EH (cell line): ENCODE measurements around the gene HDAC4.

Experiments
- DNase-seq: peaks from one replicate; pipeline ENCODE4 v3.0.0-alpha.2; 2015; ENCODE audit warnings: low read depth

HDAC4 gene

GRCh38 chr2:239267288-239267951 lies 133.4 kb downstream of the HDAC4 start:
- DNase-seq, result peak; percentile 91

- DNase-seq, result no peak
Observed at GRCh38 chr2:239266779-239267287, 134.0 kb downstream of the HDAC4 start.

GRCh38 chr2:239266434-239266766 lies 134.4 kb downstream of the HDAC4 start:
- DNase-seq, result no peak

- no peak for DNase-seq
Observed at GRCh38 chr2:239265681-239266433, 135.0 kb downstream of the HDAC4 start.

- DNase-seq, result peak; percentile 88
Observed at GRCh38 chr2:239264838-239265651, 135.8 kb downstream of the HDAC4 start.

- peak; percentile 58 for DNase-seq
Observed at GRCh38 chr2:239264492-239264837, 136.4 kb downstream of the HDAC4 start.

- no peak for DNase-seq
Observed at GRCh38 chr2:239263669-239264491, 136.9 kb downstream of the HDAC4 start.

- DNase-seq, result no peak
Observed at GRCh38 chr2:239263231-239263630, 137.6 kb downstream of the HDAC4 start.

- no peak for DNase-seq
Observed at GRCh38 chr2:239262484-239263230, 138.2 kb downstream of the HDAC4 start.

GRCh38 chr2:239261796-239262483 lies 138.9 kb downstream of the HDAC4 start:
- DNase-seq, result no peak

- DNase-seq, result no peak
Observed at GRCh38 chr2:239261356-239261755, 139.5 kb downstream of the HDAC4 start.

- DNase-seq, result no peak
Observed at GRCh38 chr2:239260546-239261327, 140.1 kb downstream of the HDAC4 start.

GRCh38 chr2:239259603-239260298 lies 141.1 kb downstream of the HDAC4 start:
- no peak for DNase-seq

GRCh38 chr2:239259173-239259572 lies 141.6 kb downstream of the HDAC4 start:
- no peak for DNase-seq

- no peak for DNase-seq
Observed at GRCh38 chr2:239258248-239258647, 142.6 kb downstream of the HDAC4 start.

GRCh38 chr2:239257511-239257937 lies 143.3 kb downstream of the HDAC4 start:
- peak; percentile 93 for DNase-seq

- DNase-seq, result no peak
Observed at GRCh38 chr2:239256350-239256743, 144.5 kb downstream of the HDAC4 start.

GRCh38 chr2:239255628-239256349 lies 145.0 kb downstream of the HDAC4 start:
- no peak for DNase-seq
